Coronary artery (tissue), 2 donors: Measurements from ENCODE around the gene CKAP4.

Experiments used
- DNase-seq: peaks from one replicate; pipeline ENCODE4 v3.0.0-alpha.2; 2017; ENCODE audit warnings: low spot score
- H3K27ac ChIP-seq, 2 donors: fragments of 200-600 bp; sonication (generic); one replicate each; pipeline ENCODE4 v1.5.1; 2016 to 2019
- H3K4me3 ChIP-seq: fragments of 200-600 bp; sonication (generic); 2 replicates; pipeline ENCODE4 v1.5.1; 2016; ENCODE audit warnings: mild to moderate bottlenecking, moderate library complexity
- CTCF ChIP-seq: fragments of 200-600 bp; sonication (generic); IDR thresholded peaks from one replicate; pipeline ENCODE4 v1.5.1; 2019; ENCODE audit warnings: antibody characterized with exemption

CKAP4 gene

GRCh38 chr12:106190581-106190980 is 57.2 kb downstream of the CKAP4 start:
- TF ChIP-seq CTCF, result no peak
- Histone ChIP-seq H3K4me3 (no peak overlapping the region), H3K27ac (no peak overlapping the region)
- DNase-seq, result no peak

- H3K27ac ChIP-seq, result no peak overlapping the region
- no peak for TF ChIP-seq CTCF
- no peak for DNase-seq
- H3K4me3 ChIP-seq, result no peak overlapping the region
Measured at GRCh38 chr12:106189341-106189740, 58.5 kb downstream of the CKAP4 start.

- H3K4me3 ChIP-seq, result no peak overlapping the region
- TF ChIP-seq CTCF, result no peak
- DNase-seq, result no peak
- H3K27ac ChIP-seq, result no peak overlapping the region
Measured at GRCh38 chr12:106188256-106188655, 59.6 kb downstream of the CKAP4 start.
